ENCODE results near the gene POLA2. TPM values are rescaled to one million over a fixed set of nuclear protein-coding genes. Genes with fewer than 3 reads are reported as not detected.
A peak's percentile ranks its signal among the peaks of the same experiment; 100 is the strongest.
"Not testable (repeated sequence)": the region's sequence is repeated elsewhere in the genome, so short reads cannot be mapped to it uniquely, and the experiment has no call there.

Gene POLA2
- polyA plus RNA-seq, 2 of the 4 experiments (the other 2 are of a cell fraction): 34.5 to 52.3 TPM

GRCh38 chr11:65246506-65246905 lies 15.3 kb upstream of the POLA2 start (continued):
- no peak for TF ChIP-seq CTCF (IDR thresholded peaks at IDR 0.05)

GRCh38 chr11:65248184-65248710 lies 13.5 kb upstream of the POLA2 start:
- H3K4me2 ChIP-seq; H3K4me3 ChIP-seq; ATAC-seq; FAIRE-seq; POLR2A ChIA-PET; H3K9me3 ChIP-seq; DNase-seq (ENCODE audit: low read depth in 1 of 2, low spot score in 1 of 2); H3K4me1 ChIP-seq; H3K27ac ChIP-seq: not testable (repeated sequence)
- WGBS (ENCODE audit: missing lambda C conversion rate): 79% methylated on average over 9 of the region's 9 CpGs
- peak; percentile 95 for TF ChIP-seq ZC3H11A (IDR thresholded peaks at IDR 0.05)
- CTCF ChIA-PET: interaction anchor here (1.2 to 76.3 kb wide), 6 partner anchors 19 to 138 kb away, joined by 3 to 3090 read pairs (median 6); partner anchors contain the start of genes CDC42EP2, DPF2 and TIGD3

- WGBS (ENCODE audit: missing lambda C conversion rate): 83% methylated on average over 9 of the region's 9 CpGs
- FAIRE-seq (no peak), ATAC-seq (0 out of 6 replicates have a peak, but pooled peaks of 1 of the 2 experiments have one; percentile 5), DNase-seq (ENCODE audit: low read depth in 1 of 2, low spot score in 1 of 2) (no peak)
- ChIA-PET CTCF (interaction anchor here (0.9 to 76.3 kb wide), 11 partner anchors 11 to 116 kb away, joined by 3 to 3090 read pairs (median 6); partner anchors contain the start of genes CDC42EP2, DPF2, POLA2 and TIGD3), POLR2A (no interaction called here)
- no peaks in the 10 kb centered on the region for H3K9me3 ChIP-seq
- H3K27ac ChIP-seq: no peak overlapping the region
- H3K4me3 ChIP-seq: no peak overlapping the region
- TF ChIP-seq HOXB5 (CRISPR knock-in tag; IDR thresholded peaks at IDR 0.05) (no peak), RNF2 (IDR thresholded peaks at IDR 0.05; ENCODE audit: borderline replicate concordance, low read depth) (no peak), REST (IDR thresholded peaks at IDR 0.05) (no peak), ZFP36 (IDR thresholded peaks at IDR 0.05; ENCODE audit: borderline replicate concordance, partially characterized antibody) (no peak), SMC3 (IDR thresholded peaks at IDR 0.05) (no peak), CBX8 (IDR thresholded peaks at IDR 0.05) (no peak), RAD21 (conservative IDR thresholded peaks at IDR 0.05 in 1 of 2, IDR thresholded peaks at IDR 0.05 in 1 of 2) (no peak), FOSB (CRISPR knock-in tag; IDR thresholded peaks at IDR 0.05) (no peak), KDM5A (IDR thresholded peaks at IDR 0.05) (no peak), PBX3 (IDR thresholded peaks at IDR 0.05) (no peak), BCL3 (IDR thresholded peaks at IDR 0.05) (no peak), MYC (IDR thresholded peaks at IDR 0.05; ENCODE audit: borderline replicate concordance, low read length) (no peak), ZNF302 (CRISPR knock-in tag; IDR thresholded peaks at IDR 0.05) (no peak), ZC3H11A (IDR thresholded peaks at IDR 0.05) (no peak), POLR2A (IDR thresholded peaks at IDR 0.05; ENCODE audit: low read length) (no peak), NR3C1 (IDR thresholded peaks at IDR 0.05) (no peak), TFCP2L1 (CRISPR knock-in tag; IDR thresholded peaks at IDR 0.05) (no peak), ELK1 (IDR thresholded peaks at IDR 0.05; ENCODE audit: low read depth, low read length) (no peak), FOXS1 (CRISPR knock-in tag; IDR thresholded peaks at IDR 0.05) (no peak), ZSCAN20 (CRISPR knock-in tag; IDR thresholded peaks at IDR 0.05) (no peak)
- H3K4me2 ChIP-seq: no peak overlapping the region
- no peaks in the 10 kb centered on the region for H3K4me1 ChIP-seq
These were observed 10.3 kb upstream of the POLA2 start for GRCh38 chr11:65251476-65251875.

All from A549 (cell line).